ENCODE data around the gene LHPP.

GRCh38 chr10:124511205-124512039 is 49.8 kb downstream of the LHPP start:
- TF ChIP-seq CTCF (IDR thresholded peaks at IDR 0.05) (no peak), POLR2A (IDR thresholded peaks at IDR 0.05) (no peak)
